GM11168 (cell line): ENCODE results near the gene HUNK.

Experiments
- in situ Hi-C: fragments of 300-500 bp; cut with MboI; formaldehyde crosslinking; loops from one replicate; pipeline ENCODE4 v1.12.0; 2022; ENCODE audit warnings: low sequenced_read_pairs; ENCODE audit not compliant: unreplicated experiment

HUNK gene

GRCh38 chr21:31915566-31915965 is 42.7 kb downstream of the HUNK start:
- in situ Hi-C loops, result no loop called here

DNA sequence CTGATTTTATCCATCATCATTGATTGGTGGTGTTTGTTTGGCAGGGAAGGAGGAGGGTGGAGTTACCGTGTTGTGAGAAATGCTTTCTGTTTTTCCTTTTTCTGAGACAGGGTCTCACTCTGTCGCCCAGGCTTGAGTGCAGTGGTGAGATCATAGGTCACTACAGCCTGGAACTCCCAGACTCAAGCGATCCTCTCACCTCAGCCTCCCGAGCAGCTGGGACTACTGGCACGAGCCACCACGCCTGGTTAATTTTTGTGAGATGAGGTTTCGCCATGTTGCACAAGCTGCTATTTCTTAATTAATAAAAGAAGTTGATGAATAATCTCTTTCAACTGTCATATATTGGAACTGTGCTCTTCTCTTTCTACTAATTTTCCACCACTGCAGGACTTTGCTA is 44.3 kb downstream of the HUNK start:
- in situ Hi-C loops, result no loop called here

- in situ Hi-C loops, result no loop called here
Observed at GRCh38 chr21:31918250-31918775, 45.5 kb downstream of the HUNK start.

DNA sequence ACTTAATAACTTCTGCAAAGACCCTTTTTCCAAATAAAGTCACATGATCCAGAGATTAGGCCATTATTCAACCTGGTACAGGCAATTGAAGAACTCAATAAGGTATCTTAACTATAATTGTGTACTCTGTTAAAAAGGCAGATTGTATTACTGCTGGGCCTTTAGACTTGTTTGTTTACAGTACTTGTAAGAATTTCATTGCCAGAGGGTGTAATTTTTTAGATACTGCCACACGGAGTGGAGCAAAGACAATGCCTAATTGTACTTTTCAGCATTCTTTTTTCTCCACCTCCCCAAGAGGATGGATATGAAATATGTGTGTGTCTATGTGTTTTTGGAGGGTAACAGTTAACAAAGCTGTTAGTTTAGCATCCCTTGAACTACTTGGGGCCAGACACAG is 47.5 kb downstream of the HUNK start:
- in situ Hi-C loops, result no loop called here

- in situ Hi-C loops, result no loop called here
Observed at GRCh38 chr21:31921079-31921478, 48.3 kb downstream of the HUNK start.

- in situ Hi-C loops, result no loop called here
Observed at GRCh38 chr21:31922881-31923280, 50.1 kb downstream of the HUNK start.

DNA sequence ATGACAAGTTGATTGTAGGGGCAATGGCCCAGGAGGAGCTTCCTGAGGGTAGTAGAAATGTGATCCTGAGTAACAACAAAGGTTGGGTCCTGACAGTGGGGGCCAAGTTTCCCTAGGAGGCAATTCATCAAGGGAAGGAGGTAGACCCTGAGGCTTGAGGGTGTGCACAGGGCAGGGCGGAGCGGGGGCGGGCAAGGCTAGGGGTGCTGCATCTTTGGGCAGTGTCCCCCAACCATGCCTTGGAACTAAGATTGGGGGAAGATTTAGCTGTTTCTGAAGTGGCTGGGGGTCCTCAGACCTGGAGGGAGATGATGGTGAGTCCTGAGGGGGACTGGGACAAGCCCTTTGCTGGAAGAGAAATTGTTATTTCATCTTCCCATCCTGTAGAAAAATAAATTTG is 50.9 kb downstream of the HUNK start:
- in situ Hi-C loops, result no loop called here

DNA sequence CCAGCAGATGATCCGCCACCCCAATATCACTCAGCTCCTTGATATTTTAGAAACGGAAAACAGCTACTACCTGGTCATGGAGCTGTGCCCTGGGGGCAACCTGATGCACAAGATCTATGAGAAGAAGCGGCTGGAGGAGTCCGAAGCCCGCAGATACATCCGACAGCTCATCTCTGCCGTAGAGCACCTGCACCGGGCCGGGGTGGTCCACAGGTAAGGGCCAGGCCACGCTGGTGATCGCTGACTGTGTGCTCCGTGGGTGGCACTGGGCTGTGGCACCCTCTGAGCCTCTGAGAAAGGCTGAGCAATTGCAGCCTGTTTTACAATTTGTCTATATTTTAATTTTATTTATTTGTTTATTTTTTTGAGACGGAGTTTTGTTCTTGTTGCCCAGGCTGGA is 51.7 kb downstream of the HUNK start:
- in situ Hi-C loops, result no loop called here

GRCh38 chr21:31926498-31926897 is 53.7 kb downstream of the HUNK start:
- in situ Hi-C loops, result no loop called here

- in situ Hi-C loops, result no loop called here
Observed at GRCh38 chr21:31927689-31928353, 55.0 kb downstream of the HUNK start.

- in situ Hi-C loops, result no loop called here
Observed at GRCh38 chr21:31928656-31929055, 55.8 kb downstream of the HUNK start.

DNA sequence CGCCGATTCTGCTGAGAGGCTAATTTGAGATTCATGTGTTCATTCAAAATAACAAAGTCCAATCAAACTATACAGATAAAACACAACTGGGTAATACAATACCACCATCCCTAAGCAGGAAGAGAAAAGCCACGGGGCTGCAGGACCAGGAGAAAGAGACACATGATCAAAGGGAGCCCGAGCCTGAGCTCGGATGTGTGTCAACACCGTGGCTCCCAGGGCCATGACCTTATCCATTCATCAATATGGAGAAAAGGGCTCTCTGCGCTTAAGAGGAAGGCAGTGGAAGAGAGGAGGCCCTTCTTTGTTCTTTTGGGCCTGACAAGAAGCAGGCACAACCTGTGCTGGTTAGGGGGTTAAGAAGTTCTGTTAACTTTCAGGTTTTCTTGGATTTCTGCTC is 56.7 kb downstream of the HUNK start:
- in situ Hi-C loops, result no loop called here

GRCh38 chr21:31930001-31930400 is 57.2 kb downstream of the HUNK start:
- in situ Hi-C loops, result no loop called here

DNA sequence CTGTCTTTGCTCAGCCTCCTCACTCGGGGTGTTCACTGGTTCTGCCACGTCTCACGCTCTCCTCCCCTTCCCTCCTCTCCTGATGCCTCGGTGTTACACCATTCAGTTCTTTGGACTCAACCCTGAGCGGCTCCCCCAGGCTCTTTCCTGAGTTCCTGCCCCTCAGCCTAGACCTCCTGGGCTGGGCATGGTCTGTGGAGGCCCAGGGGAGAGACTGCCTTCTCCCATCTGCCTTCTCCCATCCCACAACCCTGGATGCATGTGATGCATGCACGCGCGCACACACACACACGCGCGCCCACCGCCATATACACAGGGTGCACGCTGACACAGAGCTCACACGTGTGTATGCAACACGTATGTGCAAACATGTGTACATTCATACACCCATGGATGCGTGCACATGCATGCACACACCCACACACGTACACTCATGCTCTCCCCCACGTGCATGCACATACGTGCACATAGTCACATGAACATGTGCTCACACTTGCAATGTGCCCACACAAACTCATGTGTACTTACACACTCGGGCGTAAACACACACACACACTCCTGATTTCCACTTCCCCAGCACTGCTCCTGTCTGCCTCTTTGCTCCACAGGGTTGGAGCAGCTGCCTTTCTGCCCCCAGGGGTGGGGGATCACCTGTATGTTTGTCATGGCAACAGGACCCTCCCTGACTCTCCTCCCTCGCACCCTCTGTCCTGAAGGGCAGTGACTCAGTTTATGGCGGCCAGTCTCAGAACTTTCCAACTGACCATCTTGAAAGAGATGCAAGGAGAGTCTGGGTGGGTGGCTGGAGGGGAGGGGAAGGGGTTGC is 59.0 kb downstream of the HUNK start:
- in situ Hi-C loops, result no loop called here

DNA sequence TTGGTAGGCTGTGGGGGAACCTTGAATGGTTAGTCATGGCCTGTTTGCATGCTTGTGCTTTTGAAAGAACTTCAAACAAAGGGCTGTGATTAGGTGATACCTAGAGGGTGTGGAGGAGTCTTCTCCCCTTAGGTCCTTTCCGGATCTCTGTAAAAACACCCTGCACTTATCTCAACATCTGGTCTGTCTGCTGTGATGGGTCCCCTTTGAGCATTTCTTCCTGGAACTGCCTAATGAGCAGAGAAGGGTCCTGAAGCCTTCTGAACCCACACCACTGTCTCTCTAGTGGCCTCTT is 59.6 kb downstream of the HUNK start:
- in situ Hi-C loops, result no loop called here

DNA sequence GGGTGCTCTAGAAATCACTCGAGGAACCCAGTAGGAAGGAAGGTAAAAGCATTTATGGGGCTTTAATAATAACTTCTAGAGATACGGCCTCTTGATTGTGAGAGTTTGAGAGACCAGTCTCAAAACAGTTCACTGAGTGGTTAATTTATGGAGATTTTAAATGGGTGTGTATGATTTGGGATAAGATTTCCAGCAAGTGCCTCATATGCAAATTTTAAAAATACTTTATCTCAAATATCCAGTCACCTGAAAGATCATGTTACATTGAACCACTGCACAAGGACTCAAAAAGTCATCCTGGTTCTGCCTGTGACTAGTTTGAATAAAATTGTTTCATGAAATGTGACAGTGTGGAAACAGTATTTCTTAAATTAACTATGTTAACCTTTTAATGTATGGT is 64.5 kb downstream of the HUNK start:
- in situ Hi-C loops, result no loop called here

- in situ Hi-C loops, result no loop called here
Observed at GRCh38 chr21:31938330-31939301, 65.8 kb downstream of the HUNK start.

DNA sequence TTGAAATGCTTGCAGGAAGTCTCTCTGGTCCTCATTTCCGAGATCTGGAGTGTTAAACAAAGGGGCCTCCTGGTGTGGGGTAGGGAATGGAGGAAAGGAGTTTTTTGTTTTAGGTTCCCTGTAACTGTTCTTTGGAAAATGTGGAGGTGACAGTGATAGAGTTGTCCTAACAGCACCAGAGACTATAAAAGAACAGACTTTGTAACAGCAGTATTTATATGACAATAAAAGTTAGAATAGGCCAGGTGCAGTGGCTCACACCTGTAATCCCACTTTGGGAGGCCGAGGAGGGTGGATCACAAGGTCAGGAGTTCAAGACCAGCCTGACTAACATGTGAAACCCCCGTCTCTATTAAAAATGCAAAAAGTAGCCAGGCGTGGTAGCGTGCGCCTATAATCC is 68.9 kb downstream of the HUNK start:
- in situ Hi-C loops, result no loop called here

GRCh38 chr21:31943561-31943960 is 70.7 kb downstream of the HUNK start:
- in situ Hi-C loops, result no loop called here

GRCh38 chr21:31945141-31945540 is 72.3 kb downstream of the HUNK start:
- in situ Hi-C loops, result no loop called here

- in situ Hi-C loops, result no loop called here
Observed at GRCh38 chr21:31945546-31945945, 72.7 kb downstream of the HUNK start.
